Neural progenitor cell (in vitro differentiated cells): ENCODE measurements around the gene ZSCAN4. TPM values are rescaled to one million over a fixed set of nuclear protein-coding genes. Genes with fewer than 3 reads are reported as not detected.

Experiments
- DNase-seq: peaks from one replicate; pipeline ENCODE4 v3.0.0-alpha.2; 2016; ENCODE audit warnings: low spot score
- H2AFZ ChIP-seq: fragments of 200-600 bp; sonication (generic); replicated peaks from 2 replicates; pipeline ENCODE4 v1.6.1; 2016; ENCODE audit warnings: antibody characterized with exemption
- H3F3A ChIP-seq: fragments of 200-600 bp; sonication (generic); 2 replicates; pipeline ENCODE4 v1.6.1; 2016; ENCODE audit warnings: antibody characterized with exemption, low read depth
- H3K27ac ChIP-seq: fragments of 200-600 bp; sonication (generic); 2 replicates; pipeline ENCODE4 v1.5.1; 2016; ENCODE audit warnings: mild to moderate bottlenecking
- H3K27me3 ChIP-seq: fragments of 200-600 bp; sonication (generic); 2 replicates; pipeline ENCODE4 v1.6.1; 2016; ENCODE audit warnings: mild to moderate bottlenecking, moderate library complexity
- H3K36me3 ChIP-seq: fragments of 200-600 bp; sonication (generic); 2 replicates; pipeline ENCODE4 v1.5.1; 2016
- H3K4me1 ChIP-seq: fragments of 200-600 bp; sonication (generic); 2 replicates; pipeline ENCODE4 v1.6.1; 2016; ENCODE audit warnings: mixed run types
- H3K4me2 ChIP-seq: fragments of 200-600 bp; sonication (generic); 2 replicates; pipeline ENCODE4 v1.6.1; 2016
- H3K4me3 ChIP-seq: fragments of 200-600 bp; sonication (generic); 2 replicates; pipeline ENCODE4 v1.5.1; 2016
- H3K79me2 ChIP-seq: fragments of 200-600 bp; sonication (generic); 2 replicates; pipeline ENCODE4 v1.6.1; 2016; ENCODE audit warnings: low read depth
- H3K9ac ChIP-seq: fragments of 200-600 bp; sonication (generic); 2 replicates; pipeline ENCODE4 v1.6.1; 2016
- H3K9me3 ChIP-seq: fragments of 200-600 bp; sonication (generic); 2 replicates; pipeline ENCODE4 v1.5.1; 2016; ENCODE audit warnings: low read depth
- H4K20me1 ChIP-seq: fragments of 200-600 bp; sonication (generic); 2 replicates; pipeline ENCODE4 v1.6.1; 2016; ENCODE audit warnings: low read depth
- H3K27ac Mint-ChIP-seq: 3 replicates; pipeline ENCODE4 v1.8.0; 2021; ENCODE audit warnings: mixed read lengths
- H3K27me3 Mint-ChIP-seq: 2 replicates; pipeline ENCODE4 v1.8.0; 2022; ENCODE audit warnings: low read depth, mild to moderate bottlenecking, inconsistent platforms, moderate library complexity, mixed read lengths; ENCODE audit not compliant: insufficient read depth
- H3K36me3 Mint-ChIP-seq: 3 replicates; pipeline ENCODE4 v1.8.0; 2021; ENCODE audit warnings: mixed read lengths
- H3K4me1 Mint-ChIP-seq: 3 replicates; pipeline ENCODE4 v1.8.0; 2021; ENCODE audit warnings: mixed read lengths
- H3K4me3 Mint-ChIP-seq: 3 replicates; pipeline ENCODE4 v1.8.0; 2021; ENCODE audit warnings: mild to moderate bottlenecking, moderate library complexity, mixed read lengths
- H3K9me3 Mint-ChIP-seq: 3 replicates; pipeline ENCODE4 v1.8.0; 2020; ENCODE audit warnings: mixed read lengths
- EZH2 ChIP-seq: fragments of 200-600 bp; sonication (generic); IDR thresholded peaks from 2 replicates; pipeline ENCODE4 v1.6.1; 2017; ENCODE audit warnings: antibody characterized with exemption, mild to moderate bottlenecking, moderate library complexity
- EZH2phosphoT487 ChIP-seq: fragments of 200-600 bp; sonication (generic); IDR thresholded peaks from 2 replicates; pipeline ENCODE4 v1.6.1; 2017; ENCODE audit warnings: antibody characterized with exemption
- total RNA-seq: library from RNA; depleted of rRNA; stranded (reverse); fragments of >200 nt; gene quantifications from 2 replicates; pipeline ENCODE4 v1.2.3, GENCODE V29; 2015; ENCODE audit warnings: low replicate concordance
- TF ChIP-seq, protein P1 (sequence below): fragments of 200-600 bp; sonication (generic); IDR thresholded peaks from 2 replicates; pipeline ENCODE4 v1.5.1; 2017; ENCODE audit warnings: antibody characterized with exemption, mild to moderate bottlenecking

ZSCAN4 gene
- total RNA-seq, 1 donor from 2014 or later: not detected

GRCh38 chr19:57665261-57665806, 3.4 kb upstream of the ZSCAN4 start:
- no peak for DNase-seq
- Histone ChIP-seq H3K36me3 (no peaks in the 10 kb centered on the region), H3K4me3 (peak overlapping the region; percentile 54), H2AFZ (peak overlapping the region; percentile 96), H3K4me2 (peak overlapping the region; percentile 88), H3K9me3 (no peaks in the 10 kb centered on the region), H3K27me3 (peaks cover 59% of the 10 kb centered on the region), H3K9ac (no peak overlapping the region), H3K27ac (no peak overlapping the region), H3K79me2 (no peaks in the 10 kb centered on the region), H4K20me1 (no peaks in the 10 kb centered on the region), H3K4me1 (peaks cover 7% of the 10 kb centered on the region), H3F3A (peaks cover 19% of the 10 kb centered on the region)
- Mint-ChIP-seq H3K4me3 (peak overlapping the region; percentile 89), H3K9me3 (peaks cover 7% of the 10 kb centered on the region), H3K4me1 (peaks cover 7% of the 10 kb centered on the region), H3K36me3 (no peaks in the 10 kb centered on the region), H3K27me3 (peaks cover 5% of the 10 kb centered on the region), H3K27ac (peak overlapping the region; percentile 37)
- TF ChIP-seq, protein P1, sequence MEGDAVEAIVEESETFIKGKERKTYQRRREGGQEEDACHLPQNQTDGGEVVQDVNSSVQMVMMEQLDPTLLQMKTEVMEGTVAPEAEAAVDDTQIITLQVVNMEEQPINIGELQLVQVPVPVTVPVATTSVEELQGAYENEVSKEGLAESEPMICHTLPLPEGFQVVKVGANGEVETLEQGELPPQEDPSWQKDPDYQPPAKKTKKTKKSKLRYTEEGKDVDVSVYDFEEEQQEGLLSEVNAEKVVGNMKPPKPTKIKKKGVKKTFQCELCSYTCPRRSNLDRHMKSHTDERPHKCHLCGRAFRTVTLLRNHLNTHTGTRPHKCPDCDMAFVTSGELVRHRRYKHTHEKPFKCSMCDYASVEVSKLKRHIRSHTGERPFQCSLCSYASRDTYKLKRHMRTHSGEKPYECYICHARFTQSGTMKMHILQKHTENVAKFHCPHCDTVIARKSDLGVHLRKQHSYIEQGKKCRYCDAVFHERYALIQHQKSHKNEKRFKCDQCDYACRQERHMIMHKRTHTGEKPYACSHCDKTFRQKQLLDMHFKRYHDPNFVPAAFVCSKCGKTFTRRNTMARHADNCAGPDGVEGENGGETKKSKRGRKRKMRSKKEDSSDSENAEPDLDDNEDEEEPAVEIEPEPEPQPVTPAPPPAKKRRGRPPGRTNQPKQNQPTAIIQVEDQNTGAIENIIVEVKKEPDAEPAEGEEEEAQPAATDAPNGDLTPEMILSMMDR: no peak
- TF ChIP-seq EZH2phosphoT487 (no peak), EZH2 (no peak)

GRCh38 chr19:57667228-57667627, 1.5 kb upstream of the ZSCAN4 start:
- no peaks in the 10 kb centered on the region for H3K79me2 ChIP-seq
- peaks cover 10% of the 10 kb centered on the region for H3K9me3 Mint-ChIP-seq
- H3K4me2 ChIP-seq: no peak overlapping the region
- no peaks in the 10 kb centered on the region for H3K36me3 Mint-ChIP-seq
- H3K27ac Mint-ChIP-seq: no peak overlapping the region
- H3K27ac ChIP-seq: no peak overlapping the region
- H3K27me3 ChIP-seq: peaks cover 57% of the 10 kb centered on the region
- no peak for TF ChIP-seq EZH2phosphoT487
- TF ChIP-seq, protein P1: no peak
- no peak for TF ChIP-seq EZH2
- no peak overlapping the region for H2AFZ ChIP-seq
- H3K4me3 Mint-ChIP-seq: no peak overlapping the region
- no peak for DNase-seq
- peaks cover 19% of the 10 kb centered on the region for H3F3A ChIP-seq
- peaks cover 7% of the 10 kb centered on the region for H3K4me1 ChIP-seq
- H3K27me3 Mint-ChIP-seq: peaks cover 5% of the 10 kb centered on the region
- H3K4me1 Mint-ChIP-seq: peaks cover 7% of the 10 kb centered on the region
- no peaks in the 10 kb centered on the region for H4K20me1 ChIP-seq
- no peak overlapping the region for H3K9ac ChIP-seq
- no peaks in the 10 kb centered on the region for H3K36me3 ChIP-seq
- no peaks in the 10 kb centered on the region for H3K9me3 ChIP-seq
- H3K4me3 ChIP-seq: no peak overlapping the region

DNA sequence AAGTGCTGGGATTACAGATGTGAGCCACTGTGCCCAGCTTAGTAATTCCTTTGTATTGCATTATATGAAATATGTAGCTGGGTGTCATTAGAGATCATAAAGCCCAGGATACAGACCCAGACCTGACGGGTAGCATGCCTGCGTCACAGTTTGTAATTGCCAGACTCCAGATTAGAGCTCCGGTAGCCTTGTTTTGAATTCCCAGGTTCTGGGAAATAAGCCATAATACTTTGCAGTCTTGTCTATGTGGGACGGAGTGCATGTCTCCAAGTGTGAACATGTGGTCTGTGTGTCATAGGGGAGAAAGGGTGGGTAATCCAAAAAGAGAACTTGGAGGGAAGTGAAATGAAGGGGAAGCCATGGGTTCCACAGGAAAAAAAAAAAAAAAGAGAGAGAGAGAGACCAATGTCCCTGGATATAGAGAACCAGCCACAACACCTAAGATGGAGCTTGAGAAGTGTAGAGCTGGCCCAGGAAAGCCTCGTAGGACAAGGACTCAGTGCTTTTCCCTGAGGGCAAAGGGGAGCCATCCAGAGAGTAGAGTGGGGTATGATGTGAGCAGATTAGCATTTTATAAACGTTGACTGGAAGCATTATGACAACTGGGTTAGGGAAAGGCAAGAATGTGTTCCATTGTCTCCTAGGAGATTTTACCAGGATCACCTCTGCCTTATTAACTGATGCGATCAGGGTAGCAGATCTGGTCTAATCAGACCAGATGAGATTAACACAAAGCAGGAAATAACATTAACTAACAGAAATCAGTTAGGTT, 2.6 kb downstream of the ZSCAN4 start:
- TF ChIP-seq EZH2phosphoT487 (no peak), EZH2 (no peak)
- TF ChIP-seq, protein P1: no peak
- Histone ChIP-seq H3K27me3 (peaks cover 59% of the 10 kb centered on the region), H3K4me3 (no peak overlapping the region), H3K27ac (no peak overlapping the region), H4K20me1 (no peaks in the 10 kb centered on the region), H3K36me3 (no peaks in the 10 kb centered on the region), H3K4me2 (no peak overlapping the region), H3K4me1 (no peaks in the 10 kb centered on the region), H3F3A (no peaks in the 10 kb centered on the region), H3K9ac (no peak overlapping the region), H2AFZ (no peak overlapping the region), H3K79me2 (no peaks in the 10 kb centered on the region), H3K9me3 (no peaks in the 10 kb centered on the region)
- Mint-ChIP-seq H3K27ac (no peak overlapping the region), H3K9me3 (peaks cover 14% of the 10 kb centered on the region), H3K4me3 (no peak overlapping the region), H3K36me3 (no peaks in the 10 kb centered on the region), H3K4me1 (no peaks in the 10 kb centered on the region), H3K27me3 (peaks cover 3% of the 10 kb centered on the region)
- no peak for DNase-seq
